COLO668 (cell line): ENCODE data around the gene ILK.

Experiments used
- DNase-seq: peaks from one replicate; lab custom pipeline; 2025; ENCODE audit not compliant: unreplicated experiment; lab: John Stamatoyannopoulos, UW

ILK gene

DNA sequence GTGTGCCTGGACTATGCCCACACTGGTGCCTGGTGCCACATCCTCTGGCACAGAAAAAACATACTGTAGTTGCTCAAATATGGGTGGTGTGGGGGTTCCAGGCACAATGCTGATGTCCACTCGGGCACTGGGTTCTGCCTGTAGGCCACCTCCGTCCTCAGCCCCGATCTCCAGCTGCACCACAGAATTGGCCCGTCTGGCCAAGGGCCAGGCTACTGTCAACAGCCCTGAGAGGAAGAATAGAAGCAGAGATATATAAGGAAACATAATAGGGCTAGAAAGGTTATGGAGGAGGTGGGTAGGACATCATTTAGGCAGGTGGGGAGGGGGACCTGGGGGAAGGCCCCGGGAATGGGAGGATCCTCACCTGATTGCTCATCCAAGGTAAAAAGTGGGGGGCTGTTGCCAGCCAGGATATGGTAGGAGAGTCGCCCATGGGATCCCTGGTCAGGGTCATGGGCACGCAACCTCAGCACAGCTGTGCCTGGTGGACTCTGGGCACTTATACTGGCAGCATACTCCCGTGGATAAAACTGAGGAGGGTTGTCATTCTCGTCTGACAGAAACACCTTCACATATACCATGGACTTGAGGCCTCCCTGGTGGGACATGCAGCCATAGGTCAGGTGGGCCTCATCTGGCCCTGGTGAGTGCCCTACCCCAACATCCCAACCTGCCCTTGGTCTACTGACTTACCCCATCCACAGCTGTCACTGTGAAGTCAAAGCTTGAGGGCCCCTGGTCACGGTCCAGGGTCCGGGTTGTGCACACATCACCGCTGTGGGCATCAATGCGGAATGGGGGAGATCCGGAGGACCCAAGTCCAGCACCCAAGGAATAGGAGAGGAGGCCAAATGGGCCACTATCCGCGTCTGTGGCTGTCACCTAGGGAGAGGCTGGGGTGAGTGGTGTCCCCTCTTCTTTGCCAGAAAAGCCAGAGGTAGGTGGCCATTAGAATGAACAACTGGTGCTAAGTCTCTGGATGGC is 30.1 kb downstream of the ILK start:
- no peak for DNase-seq

DNA sequence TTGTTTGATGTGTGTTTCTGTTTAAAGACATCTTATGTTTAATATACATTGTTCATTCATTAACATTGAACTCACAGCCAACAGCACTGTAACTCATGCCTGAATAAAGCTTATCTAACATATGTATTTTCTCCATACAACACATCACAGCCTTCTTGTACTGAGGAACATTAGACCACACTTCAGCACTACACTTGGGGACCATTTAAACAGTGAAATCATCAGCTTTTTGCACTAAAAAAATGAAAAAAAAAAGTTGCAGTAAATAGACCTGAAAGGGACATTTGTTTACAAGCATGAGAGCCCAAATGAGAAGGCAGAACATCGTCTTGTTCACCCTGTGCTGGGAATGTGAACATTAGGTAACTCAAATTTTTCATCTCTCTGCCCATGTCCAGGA is 31.0 kb downstream of the ILK start:
- DNase-seq = no peak

DNA sequence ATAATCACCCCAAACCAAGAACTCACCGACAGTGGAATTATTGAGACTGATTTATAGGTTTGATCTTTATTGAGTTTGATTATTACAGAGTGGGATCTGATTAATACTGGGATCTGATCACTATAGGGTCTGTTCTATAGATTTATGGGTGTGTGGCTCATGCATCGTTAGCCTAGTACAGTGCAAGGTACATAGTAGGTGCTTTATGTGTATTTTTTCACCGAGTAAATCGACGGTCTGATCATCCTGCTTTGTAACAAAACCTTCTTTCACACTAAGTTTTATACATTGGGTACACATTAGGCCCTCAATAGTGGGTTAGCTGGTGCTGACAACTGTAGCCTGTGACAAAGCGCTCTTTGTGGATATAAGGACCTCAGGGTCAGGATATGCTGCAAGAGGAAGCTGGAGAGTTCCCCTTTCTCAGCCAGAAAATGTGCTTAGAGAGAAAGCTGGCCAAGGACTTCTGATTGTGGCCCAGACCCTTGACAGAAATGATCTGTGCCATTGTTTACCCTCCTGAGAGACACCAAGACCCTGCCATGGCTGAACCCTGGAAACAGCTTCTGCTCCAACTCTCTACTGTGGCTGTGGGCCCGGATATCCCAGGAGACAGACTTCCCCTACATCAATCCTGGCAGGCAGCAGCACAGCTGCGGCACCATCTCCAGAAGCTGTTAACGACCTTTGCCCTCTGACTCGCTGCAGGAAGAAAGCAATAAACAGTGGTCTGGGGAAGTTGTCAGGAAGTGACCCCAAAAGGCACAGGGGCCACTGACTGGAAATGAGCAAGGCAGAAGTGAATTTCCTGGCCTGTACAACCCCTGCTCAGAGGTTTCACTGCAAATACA is 31.7 kb downstream of the ILK start:
- DNase-seq = peak; percentile 4

DNA sequence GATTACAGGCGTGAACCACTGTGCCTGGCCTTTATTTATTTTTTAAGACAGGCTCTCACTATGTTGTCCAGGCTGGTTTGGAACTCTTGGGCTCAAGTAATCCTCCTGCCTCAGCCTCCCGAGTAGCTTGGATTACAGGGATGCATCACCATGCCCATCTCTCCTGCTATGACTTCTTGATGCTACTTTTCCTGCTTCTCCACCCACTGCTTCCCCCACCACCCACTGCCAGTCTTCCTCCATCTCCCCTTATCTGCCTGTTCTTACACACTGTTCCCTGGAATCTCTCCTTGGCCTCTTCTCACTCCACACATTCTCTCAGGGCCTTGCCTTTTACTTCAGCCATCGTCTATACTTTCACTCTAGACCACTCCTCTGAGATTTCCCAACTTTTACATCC is 32.9 kb downstream of the ILK start:
- DNase-seq = no peak

- DNase-seq = no peak
Measured at GRCh38 chr11:6637871-6638270, 34.3 kb downstream of the ILK start.

DNA sequence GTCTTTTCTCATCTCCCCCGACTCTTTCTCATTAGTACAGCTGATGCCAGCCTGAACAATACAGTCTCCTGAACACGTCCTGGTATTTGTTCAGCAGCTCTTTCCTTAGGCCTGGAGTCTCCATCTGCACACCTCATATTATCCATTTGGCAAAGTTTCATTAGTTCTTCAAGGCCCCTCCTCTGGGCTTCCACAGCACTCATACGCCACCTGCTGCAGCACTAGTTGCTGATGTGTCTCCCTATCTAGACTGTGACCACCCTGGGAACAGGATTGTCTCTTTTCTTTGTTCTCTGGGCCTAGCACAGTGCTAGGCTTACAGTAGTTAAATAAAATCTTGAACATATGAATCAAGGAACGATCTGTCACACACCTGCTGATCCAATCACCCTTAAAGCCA is 34.9 kb downstream of the ILK start:
- no peak for DNase-seq

DNA sequence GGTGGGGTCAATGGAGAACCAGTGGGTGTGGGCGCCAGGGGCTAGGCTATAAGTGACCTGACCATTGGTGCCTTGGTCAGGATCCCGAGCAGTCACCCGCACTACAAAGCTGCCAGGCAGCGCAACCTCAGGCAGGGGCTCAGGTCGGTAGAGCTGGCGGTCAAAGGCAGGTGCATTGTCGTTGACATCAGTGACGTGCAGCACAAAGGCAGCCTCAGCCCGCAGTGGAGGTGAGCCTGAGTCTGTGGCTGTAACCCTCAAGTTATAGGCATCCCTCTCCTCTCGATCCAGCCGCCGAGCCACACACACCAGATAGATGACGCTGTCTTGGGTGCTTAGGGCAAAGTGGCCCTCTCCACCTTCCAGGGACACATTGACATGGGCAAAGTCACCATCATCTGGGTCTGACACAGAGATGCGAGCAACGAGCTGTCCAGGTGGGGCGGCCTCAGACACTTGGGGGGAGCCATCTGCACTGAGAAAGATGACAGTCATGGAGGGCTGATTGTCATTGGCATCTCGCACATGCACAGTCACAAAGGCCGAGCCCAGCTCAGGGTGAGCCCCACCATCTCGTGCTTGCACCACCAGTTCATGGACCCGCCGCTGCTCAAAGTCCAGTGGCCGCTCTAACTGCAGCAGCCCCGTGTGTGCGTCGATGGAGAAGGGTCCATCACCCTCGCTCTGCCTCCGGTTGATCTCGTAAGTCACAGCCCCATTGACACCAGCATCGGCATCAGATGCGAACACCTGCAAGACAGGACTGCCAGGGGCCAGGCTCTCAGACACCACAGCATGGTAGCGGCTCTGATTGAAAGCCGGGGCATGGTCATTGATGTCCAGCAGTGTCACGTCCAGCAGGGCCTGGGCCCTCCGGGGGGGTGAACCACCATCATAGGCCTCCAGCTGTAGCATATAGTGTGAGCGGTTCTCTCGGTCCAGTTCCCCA is 36.7 kb downstream of the ILK start:
- no peak for DNase-seq

- DNase-seq = no peak
Measured at GRCh38 chr11:6640985-6641701, 37.6 kb downstream of the ILK start.

DNA sequence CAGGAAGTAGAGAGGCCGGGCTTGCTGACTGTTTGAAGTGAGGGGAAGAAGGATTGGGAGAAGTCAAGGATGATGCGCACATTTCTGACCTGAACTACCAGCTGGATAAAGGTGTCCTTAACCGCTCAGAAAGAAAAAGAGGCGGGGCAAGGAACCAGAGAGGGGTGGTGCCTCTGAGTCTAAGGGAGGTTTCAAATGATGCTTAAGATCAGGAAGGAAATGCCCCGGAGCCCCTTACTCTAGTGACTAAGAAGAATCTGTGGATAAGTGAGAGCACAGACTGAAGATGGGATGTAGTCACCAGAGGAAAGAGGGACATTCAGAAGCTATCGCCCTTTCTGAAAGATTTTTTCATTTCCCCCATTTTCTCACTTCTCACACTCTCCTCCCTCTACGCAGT is 39.4 kb downstream of the ILK start:
- DNase-seq = no peak

- DNase-seq = no peak
Measured at GRCh38 chr11:6646071-6646470, 42.5 kb downstream of the ILK start.

- DNase-seq = no peak
Measured at GRCh38 chr11:6646576-6646917, 43.0 kb downstream of the ILK start.

DNA sequence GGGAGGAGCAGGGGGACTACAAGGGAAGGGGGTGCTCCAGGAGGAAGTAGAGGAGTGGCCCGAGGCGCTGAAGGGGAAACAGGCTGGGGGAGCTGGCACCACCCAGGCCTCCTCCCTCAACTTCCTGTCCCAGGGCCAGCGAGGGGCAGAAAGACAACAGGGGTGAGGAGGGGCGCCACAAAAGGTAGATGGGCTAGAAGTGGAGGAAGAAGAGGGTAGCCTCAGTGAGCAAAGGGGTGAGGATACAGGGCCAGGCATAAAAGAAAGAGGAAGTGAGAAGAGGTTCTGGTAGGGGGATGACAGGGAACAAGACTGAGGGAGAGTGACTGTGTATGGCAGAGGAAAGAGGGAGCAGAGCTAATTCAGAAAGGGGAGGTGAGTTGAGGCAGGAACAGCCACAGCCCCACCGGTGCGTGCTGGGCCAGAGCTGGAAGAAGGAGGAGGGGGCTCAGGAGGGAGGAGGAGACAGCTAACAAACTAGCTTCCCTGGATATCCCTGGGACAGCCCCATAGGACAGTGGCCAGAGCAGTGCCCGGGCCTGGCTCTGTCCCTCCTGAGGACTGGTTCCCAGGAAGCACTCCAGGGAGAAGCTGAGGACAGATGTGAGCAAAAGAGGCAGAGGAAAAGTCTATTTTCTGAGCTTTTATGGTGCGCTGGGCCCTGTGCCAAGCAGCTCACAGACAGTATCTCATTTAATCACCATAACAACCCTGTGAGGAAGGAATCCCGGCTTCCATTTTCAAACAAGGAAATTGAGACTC is 43.5 kb downstream of the ILK start:
- no peak for DNase-seq

GRCh38 chr11:6647836-6648235 is 44.3 kb downstream of the ILK start:
- no peak for DNase-seq

- DNase-seq = no peak
Measured at GRCh38 chr11:6648501-6648900, 44.9 kb downstream of the ILK start.

GRCh38 chr11:6650104-6650503 is 46.5 kb downstream of the ILK start:
- no peak for DNase-seq

DNA sequence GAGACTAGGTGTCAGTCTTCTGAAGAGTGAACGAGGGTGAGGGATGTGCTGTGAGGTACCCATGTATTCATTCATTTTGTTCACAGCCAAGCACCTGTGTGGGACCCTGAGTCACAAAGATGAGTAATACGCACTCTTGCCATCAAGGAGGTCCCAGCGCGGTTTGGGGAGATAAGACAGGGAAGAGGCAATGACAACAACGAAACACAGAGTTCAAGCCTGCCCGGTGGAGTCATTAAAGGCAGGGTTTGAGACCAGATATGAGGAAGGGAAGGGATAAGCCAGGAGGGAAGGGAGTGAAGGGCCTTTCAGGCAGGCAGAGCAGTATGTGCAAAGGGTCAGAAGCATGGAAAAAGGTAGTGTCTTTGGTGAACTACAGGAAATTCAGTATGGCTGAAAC is 47.4 kb downstream of the ILK start:
- DNase-seq = no peak

DNA sequence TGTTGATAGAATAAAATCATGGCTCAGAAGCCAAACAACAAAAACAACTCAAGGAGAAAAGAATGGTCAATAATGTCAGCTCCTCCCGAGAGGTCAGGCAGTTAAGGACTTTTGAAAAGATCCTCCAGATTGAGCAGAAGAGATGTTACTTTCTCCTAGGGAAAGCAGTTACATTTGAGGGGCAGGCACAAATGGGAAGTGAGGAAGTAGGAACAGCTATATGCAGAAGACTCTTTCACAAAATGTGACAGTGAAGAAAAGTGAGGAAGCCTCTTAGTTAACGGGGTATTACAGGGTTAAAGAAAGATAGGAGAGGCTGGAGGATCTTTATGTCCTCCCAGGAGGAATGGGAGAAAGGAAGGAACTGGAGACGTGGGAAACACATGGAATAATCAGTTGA is 48.6 kb downstream of the ILK start:
- no peak for DNase-seq

GRCh38 chr11:6653097-6653496 is 49.5 kb downstream of the ILK start:
- no peak for DNase-seq

- DNase-seq = no peak
Measured at GRCh38 chr11:6653656-6654055, 50.1 kb downstream of the ILK start.
